Tibial nerve (tissue), 4 donors: ENCODE data around the gene PDXDC1.
"Not testable (repeated sequence)": the region's sequence is repeated elsewhere in the genome, so short reads cannot be mapped to it uniquely, and the experiment has no call there.

Source experiments
- EP300 ChIP-seq, 2 donors: sonication (generic); formaldehyde crosslinking; IDR thresholded peaks; one replicate each; pipeline ENCODE4 v1.6.1; 2017; ENCODE audit warnings: antibody characterized with exemption in 2 of 2, mild to moderate bottlenecking in 1 of 2
- POLR2A ChIP-seq, 2 donors: fragments of 450-650 bp; IDR thresholded peaks; one replicate each; pipeline ENCODE4 v1.6.1; 2017; ENCODE audit warnings: antibody characterized with exemption in 2 of 2, mild to moderate bottlenecking in 2 of 2, moderate library complexity in 2 of 2
- TF ChIP-seq, protein P1 (sequence below), 5 experiments: fragments of 200-600 bp in 3 of 5; fragments of 450-650 bp in 2 of 5; sonication (generic) in 3 of 5; IDR thresholded peaks; one replicate each; pipeline ENCODE4 v1.5.1; 2016 to 2019; ENCODE audit warnings: antibody characterized with exemption in 5 of 5, mild to moderate bottlenecking in 3 of 5, moderate library complexity in 2 of 5

DNA sequence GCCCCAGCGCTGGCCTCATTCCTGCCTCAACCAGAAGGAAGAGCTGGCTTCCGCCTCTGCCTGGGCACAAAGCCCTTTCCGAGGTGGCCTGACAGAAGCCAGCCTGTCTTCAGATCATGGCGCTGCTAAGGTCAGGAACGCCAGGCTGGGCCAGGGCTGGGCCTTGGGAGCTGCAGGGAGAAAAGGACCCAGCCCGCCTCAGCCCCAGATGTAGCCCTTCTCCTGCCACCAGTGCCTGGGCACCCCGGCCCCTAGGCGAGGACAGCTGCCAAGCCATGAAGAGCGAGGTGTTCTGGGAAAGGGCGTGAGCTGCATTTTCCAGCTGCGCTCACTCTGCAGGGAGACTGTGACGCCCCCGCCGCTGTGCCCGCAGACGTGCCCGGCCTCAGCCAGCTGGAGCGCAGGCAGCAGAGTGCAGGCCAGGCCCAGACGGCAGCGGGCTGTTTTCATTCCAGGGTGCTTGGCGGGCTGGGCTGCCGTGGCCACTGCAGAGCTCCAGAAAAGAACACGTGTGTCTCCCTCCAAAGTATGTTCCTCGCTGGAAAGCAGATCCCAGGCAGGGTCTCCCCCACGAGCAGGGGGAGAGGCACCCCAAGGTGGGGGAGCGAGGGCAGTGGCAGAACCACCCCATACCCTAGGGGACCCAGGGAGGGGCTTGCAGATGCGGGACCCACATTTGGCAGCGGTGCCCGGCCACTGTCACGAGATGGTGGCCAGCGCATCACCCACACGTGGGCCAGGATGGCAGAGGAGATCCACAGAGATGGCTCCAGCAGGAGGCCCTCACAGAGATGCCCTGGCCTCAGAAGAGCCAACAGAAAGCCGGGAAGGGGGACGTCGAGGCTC is 170.8 kb downstream of the PDXDC1 start:
- TF ChIP-seq, protein P1, sequence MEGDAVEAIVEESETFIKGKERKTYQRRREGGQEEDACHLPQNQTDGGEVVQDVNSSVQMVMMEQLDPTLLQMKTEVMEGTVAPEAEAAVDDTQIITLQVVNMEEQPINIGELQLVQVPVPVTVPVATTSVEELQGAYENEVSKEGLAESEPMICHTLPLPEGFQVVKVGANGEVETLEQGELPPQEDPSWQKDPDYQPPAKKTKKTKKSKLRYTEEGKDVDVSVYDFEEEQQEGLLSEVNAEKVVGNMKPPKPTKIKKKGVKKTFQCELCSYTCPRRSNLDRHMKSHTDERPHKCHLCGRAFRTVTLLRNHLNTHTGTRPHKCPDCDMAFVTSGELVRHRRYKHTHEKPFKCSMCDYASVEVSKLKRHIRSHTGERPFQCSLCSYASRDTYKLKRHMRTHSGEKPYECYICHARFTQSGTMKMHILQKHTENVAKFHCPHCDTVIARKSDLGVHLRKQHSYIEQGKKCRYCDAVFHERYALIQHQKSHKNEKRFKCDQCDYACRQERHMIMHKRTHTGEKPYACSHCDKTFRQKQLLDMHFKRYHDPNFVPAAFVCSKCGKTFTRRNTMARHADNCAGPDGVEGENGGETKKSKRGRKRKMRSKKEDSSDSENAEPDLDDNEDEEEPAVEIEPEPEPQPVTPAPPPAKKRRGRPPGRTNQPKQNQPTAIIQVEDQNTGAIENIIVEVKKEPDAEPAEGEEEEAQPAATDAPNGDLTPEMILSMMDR (IDR thresholded peaks at IDR 0.05): not testable (repeated sequence)
- peak in 1 of 2 donors; percentile 40 for TF ChIP-seq EP300 (IDR thresholded peaks at IDR 0.05)
- TF ChIP-seq POLR2A (IDR thresholded peaks at IDR 0.05): not testable (repeated sequence)
